Measurements from ENCODE around the gene EPB41L4B.
"Not testable (repeated sequence)": the region's sequence is repeated elsewhere in the genome, so short reads cannot be mapped to it uniquely, and the experiment has no call there.

The EPB41L4B gene

GRCh38 chr9:109320742-109321448, at the start of gene EPB41L4B:
Gene EPB41L4B, minus strand, starts transcription at chr9:109321059. Its CDS starts 613 bp downstream, at chr9:109320446.
- DNase-seq: peak; percentile 90

GRCh38 chr9:109369285-109369684, 48.4 kb upstream of the EPB41L4B start:
- peak; percentile 41 for DNase-seq

- no peak for DNase-seq
These were observed 39.9 kb upstream of the EPB41L4B start for GRCh38 chr9:109360771-109361170.

GRCh38 chr9:109358968-109359603, 38.2 kb upstream of the EPB41L4B start:
- not testable (repeated sequence) for DNase-seq

- DNase-seq: peak; percentile 92
These were observed 34.9 kb upstream of the EPB41L4B start for GRCh38 chr9:109355564-109356297.

GRCh38 chr9:109354190-109354589, 33.3 kb upstream of the EPB41L4B start:
- DNase-seq: no peak

GRCh38 chr9:109351032-109351431, 30.2 kb upstream of the EPB41L4B start:
- no peak for DNase-seq

- DNase-seq: peak; percentile 88
These were observed 28.6 kb upstream of the EPB41L4B start for GRCh38 chr9:109349421-109349846.

- no peak for DNase-seq
These were observed 26.0 kb upstream of the EPB41L4B start for GRCh38 chr9:109346904-109347303.

GRCh38 chr9:109344866-109345265, 24.0 kb upstream of the EPB41L4B start:
- DNase-seq: no peak

- peak; percentile 83 for DNase-seq
These were observed 22.0 kb upstream of the EPB41L4B start for GRCh38 chr9:109342878-109343277.

GRCh38 chr9:109341561-109341960, 20.7 kb upstream of the EPB41L4B start:
- no peak for DNase-seq

- DNase-seq: not testable (repeated sequence)
These were observed 20.1 kb upstream of the EPB41L4B start for GRCh38 chr9:109340979-109341378.

GRCh38 chr9:109336409-109336808, 15.6 kb upstream of the EPB41L4B start:
- no peak for DNase-seq

GRCh38 chr9:109335929-109336328, 15.1 kb upstream of the EPB41L4B start:
- DNase-seq: no peak

GRCh38 chr9:109335121-109335520, 14.3 kb upstream of the EPB41L4B start:
- no peak for DNase-seq

GRCh38 chr9:109331353-109331752, 10.5 kb upstream of the EPB41L4B start:
- no peak for DNase-seq

- DNase-seq: no peak
These were observed 8.9 kb upstream of the EPB41L4B start for GRCh38 chr9:109329638-109330258.

- DNase-seq: no peak
These were observed 8.2 kb upstream of the EPB41L4B start for GRCh38 chr9:109328978-109329637.

- no peak for DNase-seq
These were observed 4.2 kb upstream of the EPB41L4B start for GRCh38 chr9:109325089-109325488.

- DNase-seq: no peak
These were observed 2.9 kb upstream of the EPB41L4B start for GRCh38 chr9:109323771-109324170.

GRCh38 chr9:109321727-109322126, 868 bp upstream of the EPB41L4B start:
- no peak for DNase-seq

- DNase-seq: peak; percentile 34
These were observed 523 bp downstream of the EPB41L4B start for GRCh38 chr9:109320331-109320741.

Measured in NCI-H146 (cell line).